Measurements from ENCODE around the gene SHISAL2A.
A peak's percentile ranks its signal among the peaks of the same experiment; 100 is the strongest.

Gene SHISAL2A

DNA sequence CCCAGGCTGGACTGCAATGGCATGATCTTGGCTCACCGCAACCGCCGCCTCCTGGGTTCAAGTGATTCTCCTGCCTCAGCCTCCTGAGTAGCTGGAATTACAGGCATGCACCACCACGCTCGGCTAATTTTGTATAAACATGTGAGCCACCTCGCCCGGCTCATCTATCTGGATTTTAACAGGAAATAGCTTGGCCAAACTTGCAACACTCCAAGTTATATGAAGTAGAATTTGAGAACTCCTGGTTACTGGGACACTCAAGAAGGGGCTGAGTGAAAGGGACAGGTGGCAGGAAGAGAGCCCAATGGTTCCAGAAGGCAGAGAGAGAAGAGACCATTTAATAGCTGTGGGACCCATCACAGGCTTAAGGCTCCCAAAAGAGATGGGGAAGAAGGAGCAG is 33.7 kb upstream of the SHISAL2A start:
- Histone ChIP-seq H3K36me3 (ENCODE audit: low read depth) (no peaks in the 10 kb centered on the region), H3K27ac (ENCODE audit: poor library complexity, severe bottlenecking) (no peak overlapping the region), H3K4me3 (ENCODE audit: severe bottlenecking) (no peak overlapping the region), H3K9me3 (ENCODE audit: severe bottlenecking) (no peaks in the 10 kb centered on the region), H3K27me3 (ENCODE audit: insufficient read depth, poor library complexity, severe bottlenecking) (no peaks in the 10 kb centered on the region), H3K4me1 (ENCODE audit: insufficient read depth, poor library complexity, severe bottlenecking) (no peaks in the 10 kb centered on the region)
- ATAC-seq (ENCODE audit: low read depth) (no peak), DNase-seq (ENCODE audit: low spot score) (no peak)
- TF ChIP-seq, protein P1, sequence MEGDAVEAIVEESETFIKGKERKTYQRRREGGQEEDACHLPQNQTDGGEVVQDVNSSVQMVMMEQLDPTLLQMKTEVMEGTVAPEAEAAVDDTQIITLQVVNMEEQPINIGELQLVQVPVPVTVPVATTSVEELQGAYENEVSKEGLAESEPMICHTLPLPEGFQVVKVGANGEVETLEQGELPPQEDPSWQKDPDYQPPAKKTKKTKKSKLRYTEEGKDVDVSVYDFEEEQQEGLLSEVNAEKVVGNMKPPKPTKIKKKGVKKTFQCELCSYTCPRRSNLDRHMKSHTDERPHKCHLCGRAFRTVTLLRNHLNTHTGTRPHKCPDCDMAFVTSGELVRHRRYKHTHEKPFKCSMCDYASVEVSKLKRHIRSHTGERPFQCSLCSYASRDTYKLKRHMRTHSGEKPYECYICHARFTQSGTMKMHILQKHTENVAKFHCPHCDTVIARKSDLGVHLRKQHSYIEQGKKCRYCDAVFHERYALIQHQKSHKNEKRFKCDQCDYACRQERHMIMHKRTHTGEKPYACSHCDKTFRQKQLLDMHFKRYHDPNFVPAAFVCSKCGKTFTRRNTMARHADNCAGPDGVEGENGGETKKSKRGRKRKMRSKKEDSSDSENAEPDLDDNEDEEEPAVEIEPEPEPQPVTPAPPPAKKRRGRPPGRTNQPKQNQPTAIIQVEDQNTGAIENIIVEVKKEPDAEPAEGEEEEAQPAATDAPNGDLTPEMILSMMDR (IDR thresholded peaks at IDR 0.05; ENCODE audit: poor library complexity, severe bottlenecking): no peak

DNA sequence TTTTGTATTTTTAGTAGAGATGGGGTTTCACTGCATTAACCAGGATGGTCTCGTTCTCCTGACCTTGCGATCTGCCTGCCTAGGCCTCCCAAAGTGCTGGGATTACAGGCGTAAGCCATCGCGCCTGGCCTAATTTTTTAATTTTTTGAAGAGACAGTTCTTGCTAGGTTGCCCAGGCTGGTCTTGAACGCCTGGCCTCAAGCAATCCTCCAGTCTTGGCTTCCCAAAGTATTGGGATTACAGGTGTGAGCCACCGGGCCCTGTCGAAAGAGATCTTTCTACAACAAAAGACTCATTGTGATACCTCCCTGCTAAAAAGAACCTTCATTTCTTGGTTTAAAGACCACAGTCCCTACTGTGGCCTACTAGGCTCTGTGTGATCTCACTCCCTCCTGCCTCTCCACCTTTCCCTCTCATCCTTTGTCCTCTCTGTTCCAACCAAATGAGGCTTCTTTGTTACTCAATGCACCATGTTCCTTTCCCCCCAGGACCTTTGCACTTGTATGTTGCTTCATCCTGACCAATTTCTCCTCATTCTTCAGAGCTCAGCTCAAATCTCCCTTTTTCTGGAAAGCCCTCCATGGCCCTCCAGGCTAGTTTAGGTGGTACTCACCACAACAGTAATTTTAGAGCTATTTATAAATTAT is 32.3 kb upstream of the SHISAL2A start:
- ATAC-seq (ENCODE audit: low read depth) (no peak), DNase-seq (ENCODE audit: low spot score) (no peak)
- TF ChIP-seq, protein P1 (IDR thresholded peaks at IDR 0.05; ENCODE audit: poor library complexity, severe bottlenecking): no peak
- no peaks in the 10 kb centered on the region for H3K9me3 ChIP-seq (ENCODE audit: severe bottlenecking)
- no peaks in the 10 kb centered on the region for H3K27me3 ChIP-seq (ENCODE audit: insufficient read depth, poor library complexity, severe bottlenecking)
- H3K36me3 ChIP-seq (ENCODE audit: low read depth): no peaks in the 10 kb centered on the region
- H3K4me3 ChIP-seq (ENCODE audit: severe bottlenecking): no peak overlapping the region
- no peaks in the 10 kb centered on the region for H3K4me1 ChIP-seq (ENCODE audit: insufficient read depth, poor library complexity, severe bottlenecking)
- no peak overlapping the region for H3K27ac ChIP-seq (ENCODE audit: poor library complexity, severe bottlenecking)

DNA sequence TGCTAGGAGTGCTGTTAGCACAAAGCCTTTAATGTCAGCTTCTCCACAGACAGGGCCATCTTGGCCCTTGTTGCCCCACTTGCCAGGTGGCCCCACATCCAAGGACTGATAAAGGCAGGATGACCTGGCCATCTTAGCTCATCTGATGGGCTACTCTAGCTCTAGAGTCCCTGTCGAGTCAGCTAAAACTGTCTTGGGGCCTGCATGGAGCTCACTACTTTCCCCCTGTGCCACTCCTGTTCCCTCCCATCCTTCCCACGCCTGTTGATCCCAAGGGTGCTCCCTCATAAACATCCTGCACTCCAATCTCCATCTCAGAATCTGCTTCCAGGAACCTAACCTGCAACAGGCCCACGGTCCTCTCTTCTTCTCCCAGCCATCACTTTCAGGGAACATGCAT is 31.4 kb upstream of the SHISAL2A start:
- no peaks in the 10 kb centered on the region for H3K36me3 ChIP-seq (ENCODE audit: low read depth)
- DNase-seq (ENCODE audit: low spot score) (no peak), ATAC-seq (ENCODE audit: low read depth) (no peak)
- no peaks in the 10 kb centered on the region for H3K27me3 ChIP-seq (ENCODE audit: insufficient read depth, poor library complexity, severe bottlenecking)
- H3K9me3 ChIP-seq (ENCODE audit: severe bottlenecking): no peaks in the 10 kb centered on the region
- H3K27ac ChIP-seq (ENCODE audit: poor library complexity, severe bottlenecking): no peak overlapping the region
- no peak overlapping the region for H3K4me3 ChIP-seq (ENCODE audit: severe bottlenecking)
- H3K4me1 ChIP-seq (ENCODE audit: insufficient read depth, poor library complexity, severe bottlenecking): no peaks in the 10 kb centered on the region
- TF ChIP-seq, protein P1 (IDR thresholded peaks at IDR 0.05; ENCODE audit: poor library complexity, severe bottlenecking): no peak

DNA sequence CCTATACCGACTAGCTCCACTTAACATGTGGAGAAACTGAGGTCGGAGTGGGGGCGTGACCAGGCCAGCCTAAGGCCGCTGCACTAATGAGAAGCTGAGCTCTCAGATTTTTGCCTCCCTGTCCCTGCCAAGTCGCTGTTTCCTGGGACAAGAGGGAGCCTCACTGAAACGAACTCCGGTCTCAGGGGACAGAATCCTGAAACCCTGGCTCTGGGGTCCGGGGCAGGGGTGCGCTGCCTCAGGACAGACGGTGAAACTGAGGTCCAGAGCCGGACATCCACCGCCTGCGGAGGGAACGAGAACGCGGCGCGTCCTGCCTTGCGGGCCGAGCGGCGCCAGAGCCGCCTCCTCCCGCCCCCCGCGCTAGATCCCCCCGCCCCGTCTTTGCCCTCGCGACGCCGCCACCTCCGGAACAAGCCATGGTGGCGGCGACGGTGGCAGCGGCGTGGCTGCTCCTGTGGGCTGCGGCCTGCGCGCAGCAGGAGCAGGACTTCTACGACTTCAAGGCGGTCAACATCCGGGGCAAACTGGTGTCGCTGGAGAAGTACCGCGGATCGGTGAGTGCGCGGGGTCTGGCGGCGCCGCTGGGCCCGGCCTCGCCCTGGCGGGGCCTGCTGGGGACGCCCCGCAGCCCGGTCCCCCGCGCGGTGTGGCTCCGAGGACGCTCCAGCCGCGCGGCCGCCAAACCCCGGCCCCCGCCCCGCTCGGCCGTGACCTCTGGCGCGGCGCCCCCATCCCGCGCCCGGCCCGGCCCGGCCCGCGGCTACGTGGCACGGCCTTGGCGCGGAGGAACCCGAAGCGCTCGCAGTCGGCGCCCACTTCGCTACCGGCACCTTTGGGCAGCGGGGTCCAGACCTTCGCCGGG is 30.7 kb upstream of the SHISAL2A start, which contains the start of gene GPX7:
Gene GPX7 (plus strand): TSS at position 381 of the 865 bp plus-strand sequence. CDS start 39 bp downstream, at position 420.
- Histone ChIP-seq H3K36me3 (ENCODE audit: low read depth) (no peaks in the 10 kb centered on the region), H3K9me3 (ENCODE audit: severe bottlenecking) (no peaks in the 10 kb centered on the region), H3K4me1 (ENCODE audit: insufficient read depth, poor library complexity, severe bottlenecking) (no peaks in the 10 kb centered on the region), H3K4me3 (ENCODE audit: severe bottlenecking) (peak within 1 kb of the TSS; percentile 27), H3K27ac (ENCODE audit: poor library complexity, severe bottlenecking) (no peak within 1 kb of the TSS), H3K27me3 (ENCODE audit: insufficient read depth, poor library complexity, severe bottlenecking) (no peaks in the 10 kb centered on the region)
- ATAC-seq (ENCODE audit: low read depth): peak; percentile 37
- TF ChIP-seq, protein P1 (IDR thresholded peaks at IDR 0.05; ENCODE audit: poor library complexity, severe bottlenecking): no peak
- DNase-seq (ENCODE audit: low spot score): no peak
